GM21515 (cell line): ENCODE results near the gene ZNF408.

Source experiments
- ATAC-seq: cut with Tn5 transposase; IDR thresholded peaks from one replicate; pipeline ENCODE4 v1.9.1; 2021; ENCODE audit not compliant: unreplicated experiment

The ZNF408 gene

DNA sequence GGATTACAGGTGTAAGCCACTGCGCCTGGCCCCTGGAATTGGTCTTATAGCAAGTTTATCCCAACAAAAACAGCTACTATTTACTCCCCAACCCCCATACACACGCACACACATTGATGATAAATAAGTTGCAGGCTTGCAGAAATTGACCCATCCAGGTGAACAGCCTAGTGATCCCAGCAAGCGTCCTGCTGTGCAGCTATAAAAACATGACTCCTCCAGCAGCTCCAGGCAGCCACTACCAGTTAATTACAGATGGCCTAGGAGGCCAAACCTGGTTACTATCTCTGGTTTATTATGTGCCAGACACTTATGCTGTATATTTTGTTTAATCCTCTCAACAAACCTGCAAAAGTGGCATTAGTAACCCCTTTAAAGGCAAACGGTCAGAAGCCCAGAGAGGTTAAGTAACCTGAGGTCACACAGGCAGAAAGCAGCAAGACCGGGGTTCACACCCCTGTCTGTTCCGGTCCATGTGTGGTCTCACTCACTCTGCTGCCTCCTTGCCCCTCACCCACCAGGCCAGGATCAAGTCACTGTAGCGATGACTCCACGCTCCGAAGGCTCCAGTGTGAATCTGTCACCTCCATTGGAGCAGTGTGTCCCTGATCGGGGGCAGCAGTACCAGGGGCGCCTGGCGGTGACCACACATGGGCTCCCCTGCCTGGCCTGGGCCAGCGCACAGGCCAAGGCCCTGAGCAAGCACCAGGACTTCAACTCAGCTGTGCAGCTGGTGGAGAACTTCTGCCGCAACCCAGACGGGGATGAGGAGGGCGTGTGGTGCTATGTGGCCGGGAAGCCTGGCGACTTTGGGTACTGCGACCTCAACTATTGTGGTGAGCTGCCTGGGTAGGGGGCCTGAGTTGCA is 24.7 kb downstream of the ZNF408 start:
- ATAC-seq = no peak

DNA sequence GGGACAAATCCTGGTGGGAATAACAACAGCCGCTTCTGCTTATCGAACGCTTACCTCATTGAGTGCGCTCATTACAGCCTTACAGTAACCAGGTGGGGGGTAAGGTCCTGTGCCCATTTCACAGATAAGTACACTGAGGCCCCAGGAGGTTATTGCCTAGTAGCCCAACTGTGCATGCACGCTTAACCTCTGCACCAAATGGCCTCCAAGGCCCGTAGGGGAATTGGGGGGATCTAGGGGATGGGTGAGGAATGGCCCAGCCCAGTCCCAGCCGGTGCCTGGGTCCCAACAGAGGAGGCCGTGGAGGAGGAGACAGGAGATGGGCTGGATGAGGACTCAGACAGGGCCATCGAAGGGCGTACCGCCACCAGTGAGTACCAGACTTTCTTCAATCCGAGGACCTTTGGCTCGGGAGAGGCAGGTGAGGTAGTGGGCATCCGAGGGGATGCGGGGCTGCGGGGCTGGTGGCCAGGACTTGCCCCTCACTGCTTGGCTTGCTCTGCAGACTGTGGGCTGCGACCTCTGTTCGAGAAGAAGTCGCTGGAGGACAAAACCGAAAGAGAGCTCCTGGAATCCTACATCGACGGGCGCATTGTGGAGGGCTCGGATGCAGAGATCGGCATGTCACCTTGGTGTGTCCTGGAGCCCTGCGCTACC is 25.5 kb downstream of the ZNF408 start:
- no peak for ATAC-seq

DNA sequence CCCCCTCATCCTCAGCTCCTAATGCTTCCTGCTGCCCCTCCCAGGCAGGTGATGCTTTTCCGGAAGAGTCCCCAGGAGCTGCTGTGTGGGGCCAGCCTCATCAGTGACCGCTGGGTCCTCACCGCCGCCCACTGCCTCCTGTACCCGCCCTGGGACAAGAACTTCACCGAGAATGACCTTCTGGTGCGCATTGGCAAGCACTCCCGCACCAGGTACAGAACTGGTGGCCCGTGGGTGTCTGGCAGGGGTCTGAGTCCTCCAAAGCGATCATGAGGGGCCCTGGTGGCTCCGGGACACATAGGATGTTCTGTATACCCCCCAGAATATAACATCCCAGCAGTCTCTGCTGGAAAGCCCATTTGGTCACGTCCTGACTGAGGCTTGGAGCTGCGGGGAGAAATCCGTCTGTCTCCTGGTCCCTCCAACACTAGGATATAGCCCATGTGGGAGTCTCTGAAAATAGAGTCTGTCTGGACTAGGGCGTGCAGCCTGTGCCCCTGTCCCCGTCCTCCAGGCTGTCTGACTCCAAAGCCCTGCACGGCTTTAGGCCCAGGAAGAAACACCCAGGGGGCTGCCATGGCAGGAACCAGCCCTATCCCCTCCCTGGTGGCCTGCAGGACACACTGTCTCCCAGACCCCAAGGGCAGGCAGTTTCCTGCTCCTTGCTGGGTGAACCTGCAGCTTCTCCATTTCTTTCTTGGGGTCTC is 27.3 kb downstream of the ZNF408 start:
- no peak for ATAC-seq

DNA sequence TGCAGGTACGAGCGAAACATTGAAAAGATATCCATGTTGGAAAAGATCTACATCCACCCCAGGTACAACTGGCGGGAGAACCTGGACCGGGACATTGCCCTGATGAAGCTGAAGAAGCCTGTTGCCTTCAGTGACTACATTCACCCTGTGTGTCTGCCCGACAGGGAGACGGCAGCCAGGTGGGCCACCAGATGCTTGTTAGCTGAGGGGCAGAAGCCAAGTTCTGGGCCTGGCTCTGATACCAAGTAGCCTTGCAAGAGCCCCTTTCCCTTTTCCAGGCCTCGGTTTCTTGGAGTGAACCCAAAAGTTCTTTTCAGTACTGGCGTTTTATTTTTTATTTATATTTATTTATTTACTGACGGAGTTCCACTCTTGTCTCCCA is 27.8 kb downstream of the ZNF408 start:
- no peak for ATAC-seq

- no peak for ATAC-seq
Observed at GRCh38 chr11:46729110-46730027, 28.5 kb downstream of the ZNF408 start.

DNA sequence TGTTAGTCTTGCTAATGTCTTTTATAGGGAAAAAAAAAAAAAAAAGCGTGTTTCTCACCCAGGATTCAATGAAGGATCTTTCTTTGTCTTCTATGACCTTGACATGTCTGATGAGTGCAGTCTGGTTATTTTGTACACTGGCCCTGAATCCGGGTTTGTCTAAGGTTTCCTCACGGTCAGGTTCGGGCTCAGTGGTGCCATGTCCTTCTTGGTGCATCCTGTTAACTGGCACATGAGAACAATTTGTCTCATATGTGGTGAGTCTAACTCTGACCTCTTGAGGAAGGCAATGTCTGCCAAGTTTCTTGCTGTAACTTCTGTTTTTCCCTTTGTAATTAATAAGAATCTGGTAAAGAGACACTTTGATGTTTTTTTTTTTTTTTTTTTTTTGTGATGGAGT is 30.7 kb downstream of the ZNF408 start:
- ATAC-seq = no peak

DNA sequence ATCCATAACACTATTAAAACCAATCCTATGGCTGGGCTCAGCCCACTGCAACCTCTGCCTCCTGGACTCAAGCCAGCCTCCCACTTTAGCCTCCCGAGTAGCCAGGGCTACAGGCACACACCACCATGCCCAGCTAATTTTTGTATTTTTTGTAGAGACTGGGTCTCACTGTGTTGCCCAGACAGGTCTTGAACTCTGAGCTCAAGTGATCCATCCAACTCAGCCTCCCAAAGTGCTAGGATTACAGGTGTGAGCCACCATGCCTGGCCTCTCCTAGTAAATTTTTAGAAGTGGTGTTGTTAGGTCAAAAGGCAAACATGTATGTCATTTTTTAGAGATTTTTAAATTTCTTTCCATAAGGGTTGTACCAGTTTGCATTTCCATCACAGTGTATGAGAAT is 32.4 kb downstream of the ZNF408 start:
- no peak for ATAC-seq

- no peak for ATAC-seq
Observed at GRCh38 chr11:46736146-46736545, 35.3 kb downstream of the ZNF408 start.

DNA sequence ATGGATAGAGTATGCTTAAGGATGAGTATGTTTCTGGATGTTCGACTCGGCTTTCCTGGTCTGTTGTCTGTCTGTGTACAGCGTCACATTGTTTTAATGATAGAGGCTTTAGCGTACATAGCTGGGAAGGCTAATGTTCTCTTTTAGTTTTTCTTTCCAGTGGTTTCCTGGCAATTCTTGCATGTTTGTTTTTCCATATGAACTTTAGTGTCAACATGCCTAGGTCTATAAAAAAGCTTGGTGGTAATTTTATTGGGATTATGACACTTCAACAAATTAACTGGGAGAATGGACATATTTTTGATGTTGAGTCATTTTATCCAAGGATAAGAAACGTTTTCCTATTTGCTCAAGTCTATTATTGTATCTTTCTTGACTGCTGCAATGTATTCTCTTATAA is 35.8 kb downstream of the ZNF408 start:
- ATAC-seq = no peak

GRCh38 chr11:46737699-46738098 is 36.9 kb downstream of the ZNF408 start:
- ATAC-seq = no peak

- ATAC-seq = no peak
Observed at GRCh38 chr11:46738887-46739286, 38.1 kb downstream of the ZNF408 start.

GRCh38 chr11:46741600-46742484 is 41.0 kb downstream of the ZNF408 start:
- ATAC-seq = no peak

DNA sequence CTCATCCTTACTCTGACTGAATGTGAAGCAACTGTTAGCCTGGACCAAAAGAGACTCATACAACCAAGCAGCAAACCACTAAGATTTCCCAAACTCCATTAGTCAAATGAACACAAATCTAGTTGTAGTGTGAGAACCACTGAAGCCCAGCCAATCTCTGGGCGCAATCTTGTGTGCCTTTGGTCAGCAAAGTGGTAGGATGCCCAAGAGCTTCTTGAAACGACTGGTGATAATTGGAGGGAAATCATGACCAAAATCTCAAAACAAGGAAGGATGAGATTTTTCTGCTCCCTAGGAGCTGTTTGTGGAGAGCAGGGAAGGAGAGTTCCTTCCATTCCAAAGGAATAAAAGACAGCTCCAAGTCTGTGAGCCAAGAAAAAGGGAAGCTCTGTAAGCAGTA is 42.2 kb downstream of the ZNF408 start:
- no peak for ATAC-seq

DNA sequence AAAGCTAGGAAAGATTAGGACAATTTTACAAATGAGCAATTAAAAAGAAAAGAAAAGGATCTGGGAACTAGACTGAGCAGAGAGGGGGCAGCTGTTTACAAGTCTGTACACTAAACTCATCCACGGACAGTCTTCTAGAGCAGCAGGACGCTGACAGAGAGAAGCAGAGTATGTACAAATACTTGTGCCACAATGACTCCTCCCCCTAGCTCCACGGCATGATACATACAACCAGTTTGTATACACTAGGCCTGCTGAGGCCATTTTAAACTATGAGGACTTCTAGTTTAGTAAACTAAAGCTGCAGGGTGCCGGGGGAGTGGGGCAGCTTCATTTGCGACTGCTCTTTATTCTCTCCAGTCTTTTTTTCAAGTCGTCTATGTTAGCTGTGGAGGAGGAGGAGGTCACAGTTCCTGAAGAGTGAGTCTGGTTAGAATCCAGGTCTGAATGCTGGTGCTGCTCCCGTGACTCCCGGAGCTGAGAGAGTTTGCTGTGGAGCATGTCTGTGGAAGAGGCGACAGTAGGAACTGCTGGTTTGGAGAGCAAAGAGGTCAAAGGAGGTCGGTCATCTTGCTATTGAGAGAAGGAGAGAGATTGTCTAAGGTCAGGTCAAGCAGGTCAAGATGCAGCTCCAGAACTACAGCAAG is 43.0 kb downstream of the ZNF408 start:
- ATAC-seq = no peak

GRCh38 chr11:46745328-46745727 is 44.5 kb downstream of the ZNF408 start:
- no peak for ATAC-seq

DNA sequence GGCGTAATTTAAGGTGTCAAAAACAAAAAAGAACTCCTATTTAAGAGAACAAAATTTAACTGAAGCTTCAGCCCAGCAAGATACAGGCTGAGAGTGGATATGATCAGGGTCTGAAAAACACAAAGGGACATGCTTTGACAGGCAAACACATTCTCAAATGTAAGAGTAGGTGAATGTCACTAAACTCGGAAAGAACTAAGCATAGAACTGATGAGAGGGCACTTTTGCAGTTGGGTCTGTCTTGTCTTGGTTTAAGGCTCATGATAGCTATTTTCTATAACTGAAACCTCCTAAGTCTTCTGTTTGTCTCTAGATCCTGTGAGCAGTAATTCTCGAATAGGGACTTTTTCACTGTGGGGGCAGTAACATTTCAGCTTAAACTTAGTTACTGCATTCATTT is 45.2 kb downstream of the ZNF408 start:
- ATAC-seq = no peak

DNA sequence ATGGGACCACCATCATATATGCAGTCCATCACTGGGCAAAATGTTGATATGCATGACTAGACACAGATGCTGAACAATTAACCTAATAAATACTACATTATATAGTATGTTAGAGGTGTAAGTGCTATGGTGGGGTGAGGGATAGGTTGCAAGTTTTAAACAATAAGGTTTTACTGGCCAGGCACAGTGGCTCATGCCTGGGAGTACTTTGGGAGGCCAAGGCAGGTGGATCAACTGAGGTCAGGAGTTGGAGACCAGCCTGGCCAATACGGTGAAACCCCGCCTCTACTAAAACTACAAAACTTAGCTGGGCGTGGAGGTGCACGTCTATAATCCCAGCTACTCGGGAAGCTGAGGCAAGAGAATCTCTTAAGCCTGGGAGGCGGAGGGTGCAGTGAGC is 46.3 kb downstream of the ZNF408 start:
- no peak for ATAC-seq
